SH-SY5Y (cell line): Measurements from ENCODE around the gene TLE5.

Source experiments
- GATA2 ChIP-seq: IDR thresholded peaks from 2 replicates; pipeline ENCODE4 v1.6.1; 2011; ENCODE audit warnings: mild to moderate bottlenecking, low read depth, low read length
- GATA3 ChIP-seq: IDR thresholded peaks from 2 replicates; pipeline ENCODE4 v1.6.1; 2011; ENCODE audit warnings: low read depth, mild to moderate bottlenecking, low read length, moderate library complexity

DNA sequence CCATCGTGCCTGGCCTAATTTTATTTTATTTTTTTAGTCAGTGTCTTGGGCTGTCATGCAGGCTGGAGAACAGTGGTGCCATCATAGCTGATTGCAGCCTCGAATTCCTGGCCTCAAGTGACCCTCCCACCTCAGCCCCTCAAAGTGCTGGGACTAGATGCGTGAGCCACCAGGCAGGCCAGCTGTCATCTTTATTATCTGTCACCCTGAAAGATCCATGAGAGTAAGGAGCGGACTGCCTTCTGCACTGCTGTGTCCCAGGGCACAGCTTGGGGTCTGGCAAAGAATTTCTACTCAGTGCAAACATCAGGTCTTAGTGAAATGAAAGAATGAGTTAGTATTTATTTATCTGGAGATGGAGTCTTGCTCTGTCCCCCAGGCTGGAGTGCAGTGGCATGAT, 9.5 kb upstream of the TLE5 start:
- TF ChIP-seq GATA2 (no peak), GATA3 (no peak)
